NCI-H460 (cell line): ENCODE data around the gene HDGF. TPM values are rescaled to one million over a fixed set of nuclear protein-coding genes. Genes with fewer than 3 reads are reported as not detected.

Source experiments
- DNase-seq: peaks from one replicate; pipeline ENCODE4 v3.0.0-alpha.2; 2016; ENCODE audit warnings: low read depth; ENCODE audit errors: extremely low read depth
- total RNA-seq: library from RNA; depleted of rRNA; stranded (reverse); fragments of >200 nt; shearing (Covaris generic); gene quantifications from 2 replicates; pipeline ENCODE4 v1.2.3, GENCODE V29; 2014

HDGF gene
- total RNA-seq, 1 experiment from 2014 or later: 460 TPM

DNA sequence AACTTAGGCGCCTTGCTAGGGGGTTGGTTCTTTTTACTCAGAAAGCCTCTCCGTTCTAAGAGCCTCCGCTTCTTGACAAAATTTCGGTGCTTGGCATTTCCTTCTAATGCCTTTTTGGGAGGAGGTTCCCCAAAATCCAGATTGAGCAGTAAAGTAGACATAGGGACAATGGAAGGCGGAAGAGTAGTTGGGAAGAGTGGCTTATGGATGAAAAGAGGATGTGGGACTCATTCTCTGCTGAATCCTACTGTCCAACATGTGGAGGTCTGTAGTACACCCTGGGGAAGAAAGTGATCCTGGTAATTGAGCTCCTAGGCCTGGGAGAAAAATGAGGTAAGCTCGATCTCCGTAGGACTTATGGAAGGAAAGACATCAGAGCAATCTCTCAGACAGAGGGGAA, 24.0 kb downstream of the HDGF start:
- no peak for DNase-seq

DNA sequence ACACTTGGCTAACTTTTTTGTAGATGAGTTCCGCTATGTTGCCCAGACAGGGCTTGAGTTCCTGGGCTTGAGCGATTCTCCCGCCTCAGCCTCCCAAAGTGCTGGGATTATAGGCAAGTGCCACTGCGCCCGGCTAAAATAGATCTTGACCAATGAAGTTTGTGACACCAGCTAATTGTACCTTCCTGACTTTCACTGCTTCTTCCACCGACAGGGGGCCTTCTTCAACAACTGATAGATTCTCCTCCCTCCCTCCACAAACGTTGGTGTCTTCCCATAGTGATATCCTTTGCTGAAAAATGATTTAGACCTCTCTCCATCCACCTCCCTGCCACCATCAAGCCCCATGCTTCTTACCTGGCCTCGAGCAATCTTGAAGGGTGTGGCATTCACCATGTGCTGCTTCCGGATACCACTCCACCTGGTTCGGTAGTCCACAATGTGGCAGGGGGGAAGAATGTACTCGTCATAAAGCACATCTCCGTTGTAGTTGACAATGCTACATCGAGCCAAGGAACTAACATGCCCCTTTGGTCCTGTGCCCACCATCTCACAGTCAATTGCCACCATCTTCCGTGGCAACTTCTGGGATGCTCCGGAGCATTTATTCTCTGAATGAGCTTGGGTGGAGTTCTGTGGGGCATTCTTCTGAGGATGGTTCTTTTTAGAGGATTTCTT, 24.8 kb downstream of the HDGF start:
- DNase-seq: peak; percentile 84

DNA sequence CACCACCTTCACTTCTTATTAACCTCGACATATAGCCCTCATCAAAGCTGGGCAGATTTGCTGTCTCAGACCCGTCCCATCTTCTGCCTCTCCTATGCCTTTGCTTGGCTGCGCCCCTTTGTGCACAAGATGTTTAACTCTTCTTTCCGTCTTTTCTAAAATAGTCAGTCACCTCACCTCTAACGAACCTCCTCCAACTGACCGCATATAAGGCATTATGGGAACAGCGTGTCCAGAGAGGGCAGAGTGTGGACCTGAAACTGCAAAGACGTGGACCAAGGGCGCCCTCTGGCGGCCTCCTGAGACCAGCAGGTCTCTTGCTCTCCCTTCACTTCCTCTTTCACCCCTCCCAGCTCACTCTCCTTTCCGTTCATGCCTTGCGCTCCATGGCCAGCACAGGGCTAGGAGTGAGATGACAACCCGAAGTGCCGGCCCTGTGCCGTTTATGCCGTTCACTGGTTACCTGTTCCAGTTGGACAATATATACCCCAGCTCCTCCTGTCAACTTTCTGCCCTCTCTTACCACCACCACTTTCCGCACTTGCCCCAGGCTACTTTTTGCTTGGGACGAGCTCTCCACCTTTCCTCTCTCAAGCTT, 25.7 kb downstream of the HDGF start:
- peak; percentile 93 for DNase-seq

DNA sequence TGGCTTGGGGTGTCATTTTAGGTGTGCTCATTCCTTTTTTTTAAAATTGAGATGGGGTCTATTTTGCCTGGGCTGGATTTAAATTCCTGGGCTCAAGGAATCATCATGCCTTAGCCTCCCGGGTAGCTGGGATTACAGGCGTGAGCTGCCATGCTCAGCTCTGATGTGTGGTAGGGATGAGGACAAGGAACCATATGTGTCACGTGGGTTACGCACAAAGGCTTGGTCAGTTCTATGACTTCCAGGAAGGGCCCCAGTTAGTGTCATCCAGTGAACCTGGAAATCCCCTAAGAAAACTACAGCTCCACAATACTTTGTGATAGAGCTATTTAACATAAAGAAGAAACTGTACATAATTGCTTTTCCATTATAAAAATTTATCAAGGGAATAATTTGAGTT, 29.9 kb downstream of the HDGF start:
- no peak for DNase-seq

DNA sequence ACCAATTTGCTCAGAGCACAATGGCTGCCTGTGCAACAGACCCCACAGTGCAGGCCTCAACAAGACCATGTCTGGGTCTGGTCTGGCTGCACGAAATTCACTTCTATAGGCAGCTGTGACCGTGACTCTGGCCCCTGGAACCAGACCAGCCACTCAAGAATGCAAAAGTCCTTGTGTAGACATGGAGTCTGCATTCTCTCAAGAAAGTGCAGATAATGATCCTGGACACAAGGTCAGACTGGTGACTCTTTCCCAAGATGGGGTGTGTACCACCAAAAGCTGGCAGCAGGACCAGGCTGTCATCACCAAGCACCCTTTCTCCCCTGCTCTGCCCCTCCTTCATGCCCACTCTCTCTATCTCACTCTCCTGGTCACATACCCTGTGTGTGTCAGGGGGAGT, 30.3 kb downstream of the HDGF start:
- no peak for DNase-seq

DNA sequence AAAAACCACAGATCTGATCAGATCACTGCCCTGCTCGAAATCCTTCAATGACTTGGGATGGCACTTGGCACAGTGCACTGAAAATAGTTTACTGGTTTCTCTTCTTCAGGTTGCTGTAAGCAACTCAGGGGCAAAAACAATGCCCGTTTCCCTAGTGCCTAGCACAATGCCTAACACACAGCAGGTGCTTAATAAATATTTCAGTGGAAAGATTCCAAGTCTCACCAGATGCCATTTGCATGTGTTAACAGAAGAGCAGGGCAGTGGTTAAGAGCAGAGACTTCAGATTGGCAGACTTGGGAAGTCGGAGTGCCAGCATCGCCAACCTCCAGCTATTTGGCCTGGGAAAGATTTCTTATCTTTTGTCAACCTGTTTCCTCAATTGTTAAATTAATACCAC, 34.1 kb downstream of the HDGF start:
- DNase-seq: no peak

DNA sequence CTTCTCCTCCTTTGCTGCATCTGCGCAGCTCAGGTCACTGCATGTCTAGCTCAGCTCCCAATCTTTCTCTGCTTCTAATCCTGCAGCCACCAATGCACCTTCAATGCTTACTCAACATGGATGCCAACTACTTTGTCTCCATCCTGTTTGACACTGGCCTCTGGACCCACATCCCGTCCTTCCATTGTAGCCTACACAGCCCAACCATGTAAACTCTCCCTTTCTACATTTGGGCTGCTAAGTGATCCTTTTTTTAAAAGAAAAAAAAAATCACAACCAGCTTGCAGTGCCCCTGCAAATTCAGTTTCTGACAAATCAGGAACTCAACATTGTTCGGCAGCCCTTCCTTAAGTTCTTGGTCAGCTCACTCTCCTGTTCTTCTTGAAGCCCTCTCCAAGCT, 36.6 kb downstream of the HDGF start:
- no peak for DNase-seq

DNA sequence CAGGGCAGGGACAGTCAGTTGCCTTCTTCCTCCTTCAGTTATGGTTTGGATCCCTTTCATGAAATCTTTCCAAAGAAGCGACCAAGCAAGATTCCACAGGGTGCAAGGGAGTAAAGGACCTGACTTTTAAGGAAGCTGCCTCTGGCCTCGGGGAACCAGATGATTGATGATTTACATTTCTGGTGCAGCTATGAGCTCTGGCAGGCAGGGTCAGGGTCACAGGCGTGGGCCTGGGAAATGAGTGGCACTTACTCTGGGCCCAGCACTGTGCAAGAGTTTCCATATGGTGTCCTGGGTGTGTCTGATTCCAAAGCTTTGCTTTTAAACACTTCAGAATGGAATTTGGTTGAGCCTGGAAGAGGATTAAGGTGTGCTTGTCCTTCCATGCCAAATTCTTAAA, 38.8 kb downstream of the HDGF start:
- no peak for DNase-seq

DNA sequence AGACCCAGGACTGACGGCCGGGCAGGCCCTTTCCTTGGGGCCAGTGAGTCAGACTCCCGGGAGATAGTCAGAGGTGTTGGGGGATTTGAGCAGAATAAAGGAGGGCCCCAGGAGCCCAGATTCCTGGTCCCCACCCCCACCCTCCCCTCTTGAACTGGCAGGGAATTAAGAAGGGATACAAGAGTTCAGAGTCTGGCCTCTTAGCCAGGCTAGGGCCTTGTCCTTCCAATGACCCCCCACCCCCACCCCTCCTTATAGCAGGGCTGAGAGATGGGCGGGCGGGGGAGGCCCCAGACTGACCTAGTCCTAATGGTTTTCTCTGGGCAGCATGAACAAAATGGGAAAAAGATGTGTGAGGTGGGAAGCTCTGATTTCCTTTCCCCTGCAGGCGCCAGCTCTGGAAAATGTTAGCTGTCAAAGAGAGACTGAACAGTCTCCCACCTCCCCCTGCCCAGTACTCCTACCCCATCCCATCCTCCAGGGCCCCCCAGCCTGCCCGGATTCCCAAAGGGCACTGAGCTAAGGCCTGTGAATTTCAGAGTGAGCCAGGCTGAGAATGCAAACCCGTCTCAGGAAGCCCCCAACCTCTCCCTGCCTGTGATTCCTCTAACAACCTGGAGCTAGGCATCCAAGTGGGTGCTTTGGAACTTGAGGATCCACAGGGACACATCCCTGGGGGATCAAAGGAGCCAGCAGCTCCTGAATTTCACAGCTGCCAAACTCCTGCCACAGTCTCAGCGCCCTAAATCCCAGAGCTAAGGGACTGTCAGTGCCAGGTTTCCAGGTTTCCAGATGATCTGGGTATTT, 40.3 kb downstream of the HDGF start:
- DNase-seq: no peak

DNA sequence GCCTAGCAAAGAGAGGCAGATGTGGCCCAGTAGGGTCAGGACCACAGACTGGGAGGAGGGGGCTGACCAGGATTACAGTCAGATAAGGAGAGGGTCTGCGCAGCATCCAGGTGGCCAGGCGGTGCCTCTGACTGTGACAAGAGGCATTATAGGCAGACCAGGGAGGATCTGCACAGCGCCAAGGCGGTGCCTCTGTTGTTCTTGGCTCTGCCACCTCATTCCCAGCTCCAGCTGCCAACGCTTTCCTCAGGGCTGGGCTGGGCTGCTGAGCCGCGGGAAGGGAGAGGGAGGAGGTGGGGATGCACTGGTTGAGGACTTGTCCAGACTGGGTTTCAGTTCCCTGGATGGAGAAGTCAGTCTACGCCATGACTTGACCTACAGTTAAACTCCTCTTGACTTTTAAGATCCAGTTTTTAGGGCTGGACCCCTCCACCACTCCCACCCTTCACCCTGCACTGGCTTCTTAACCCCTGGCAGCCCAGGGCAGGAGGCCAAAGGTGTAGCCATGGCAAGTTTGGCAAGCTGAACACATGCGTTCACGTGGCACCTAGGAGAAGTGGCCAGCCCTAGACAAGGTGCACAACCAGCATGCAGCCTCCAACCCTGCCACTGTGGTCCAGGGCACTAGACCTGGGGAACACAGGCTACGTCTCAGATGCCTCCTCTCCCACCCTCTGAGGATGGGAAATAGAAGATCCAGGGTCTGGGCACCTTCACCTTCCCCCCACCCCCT, 41.6 kb downstream of the HDGF start:
- DNase-seq: peak; percentile 76

DNA sequence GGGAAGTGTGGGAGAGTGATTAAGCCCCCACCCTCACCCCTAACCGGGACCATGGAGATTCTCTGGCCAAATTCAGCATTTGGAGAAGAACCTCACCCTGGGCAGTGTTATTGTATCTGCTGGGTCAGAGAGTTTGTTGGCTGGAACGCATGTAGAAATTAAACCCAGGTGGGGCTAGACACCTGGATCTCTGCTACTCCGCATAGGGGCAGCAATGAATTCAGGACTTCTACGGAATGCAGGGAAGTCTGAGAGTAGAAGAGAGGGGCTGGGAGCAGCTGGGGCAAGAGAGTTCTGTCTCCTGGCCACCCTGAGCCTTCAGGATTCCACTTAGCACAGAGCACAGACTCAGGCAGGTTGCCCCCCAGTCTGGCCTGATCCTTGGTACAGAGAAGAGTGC, 42.4 kb downstream of the HDGF start:
- DNase-seq: no peak

DNA sequence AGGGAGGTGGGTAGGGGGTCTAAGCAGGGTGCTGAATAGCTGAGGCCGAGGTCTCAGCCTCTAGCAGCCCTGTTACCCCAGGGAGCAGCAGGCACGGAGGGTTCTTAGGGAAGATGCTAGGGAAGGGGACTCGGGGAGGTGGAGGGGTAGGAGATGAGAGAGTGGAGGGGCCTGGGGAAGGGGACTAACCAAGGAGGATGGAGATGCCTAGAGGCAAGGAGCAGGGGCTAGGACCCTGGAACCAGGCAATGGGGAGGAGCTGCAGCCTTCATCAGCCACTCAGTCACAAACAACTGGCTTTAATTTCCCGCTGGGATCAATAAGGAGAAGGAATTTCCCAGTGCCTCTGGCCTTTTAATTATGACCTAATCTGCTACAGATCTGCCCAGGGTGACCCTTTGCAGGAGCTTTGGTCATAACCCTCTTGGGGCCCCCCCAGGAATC, 43.2 kb downstream of the HDGF start:
- no peak for DNase-seq

DNA sequence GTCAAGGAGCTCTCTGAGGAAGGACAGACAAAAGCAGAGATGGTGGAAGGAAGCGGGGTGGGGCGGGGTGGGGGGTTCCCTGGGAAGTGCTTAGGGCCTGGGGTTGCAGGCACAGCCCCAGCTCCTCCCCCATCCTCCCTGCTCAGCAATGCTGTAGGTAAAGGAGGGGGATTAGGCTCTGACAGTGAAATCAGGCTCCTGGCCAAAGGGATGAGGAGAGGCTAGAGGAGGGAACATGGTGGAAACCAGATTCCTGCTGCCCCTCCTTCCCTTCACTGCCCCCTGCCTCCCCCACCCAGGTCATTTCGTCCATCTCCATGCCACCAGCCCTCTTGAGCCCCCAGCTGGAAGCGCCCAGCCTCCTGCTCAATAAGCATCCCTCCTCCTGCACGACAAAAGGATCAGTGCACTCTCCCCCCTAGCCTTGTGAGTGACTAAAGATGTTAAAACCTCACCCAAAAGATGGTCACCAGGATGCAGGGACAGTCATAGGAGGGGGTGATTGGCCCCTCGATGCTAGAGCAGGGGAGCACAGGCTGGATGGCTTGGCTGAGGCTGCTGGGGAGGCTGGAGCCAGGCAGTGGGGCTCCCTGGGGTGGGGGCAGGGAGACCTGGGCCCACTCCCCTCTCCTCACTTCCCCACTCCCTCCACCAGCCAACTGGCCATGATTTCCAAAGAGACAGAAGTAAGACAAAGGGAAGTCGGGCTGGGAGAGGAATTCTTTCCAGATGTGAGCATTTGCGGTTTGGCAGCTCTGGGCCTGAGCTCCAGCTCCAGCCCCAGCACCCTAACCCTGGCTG, 43.9 kb downstream of the HDGF start:
- DNase-seq: no peak

DNA sequence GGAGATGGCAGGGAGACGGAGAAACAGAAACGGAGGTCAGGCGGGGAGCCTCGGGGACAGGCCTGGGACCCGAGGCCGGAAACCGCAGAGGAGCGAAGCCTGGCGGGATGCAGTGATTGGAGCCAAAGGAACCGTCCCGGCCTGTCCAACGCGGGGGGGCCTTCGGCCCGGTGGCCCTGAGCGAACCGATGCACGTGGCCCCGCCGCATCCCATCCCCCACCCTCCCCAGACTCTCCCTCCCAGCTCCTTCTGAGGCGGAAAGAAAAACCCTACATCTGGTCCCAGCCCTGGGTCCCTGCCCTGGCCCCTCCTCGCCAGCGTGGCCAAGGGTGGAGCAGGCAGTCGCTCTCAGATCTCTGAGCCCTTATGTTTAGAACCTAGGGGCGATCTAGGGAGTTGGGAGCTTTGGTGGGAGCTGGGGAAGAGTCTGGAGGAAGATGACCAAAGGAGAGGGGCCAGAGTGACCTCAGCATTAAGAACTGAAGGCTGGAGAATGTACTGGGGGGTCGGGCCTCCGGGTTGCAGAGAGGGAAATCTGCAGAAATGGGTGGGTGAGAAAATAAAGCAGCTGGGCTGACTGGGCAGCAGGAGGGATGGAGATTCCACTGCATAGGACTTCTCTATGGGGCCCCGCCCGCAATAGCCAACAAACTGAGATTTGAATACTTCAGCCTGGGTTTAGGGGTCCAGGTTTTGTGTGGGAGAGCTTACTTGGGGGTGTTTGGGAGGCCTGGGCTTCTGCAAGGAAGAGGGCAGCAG, 44.6 kb downstream of the HDGF start:
- no peak for DNase-seq

DNA sequence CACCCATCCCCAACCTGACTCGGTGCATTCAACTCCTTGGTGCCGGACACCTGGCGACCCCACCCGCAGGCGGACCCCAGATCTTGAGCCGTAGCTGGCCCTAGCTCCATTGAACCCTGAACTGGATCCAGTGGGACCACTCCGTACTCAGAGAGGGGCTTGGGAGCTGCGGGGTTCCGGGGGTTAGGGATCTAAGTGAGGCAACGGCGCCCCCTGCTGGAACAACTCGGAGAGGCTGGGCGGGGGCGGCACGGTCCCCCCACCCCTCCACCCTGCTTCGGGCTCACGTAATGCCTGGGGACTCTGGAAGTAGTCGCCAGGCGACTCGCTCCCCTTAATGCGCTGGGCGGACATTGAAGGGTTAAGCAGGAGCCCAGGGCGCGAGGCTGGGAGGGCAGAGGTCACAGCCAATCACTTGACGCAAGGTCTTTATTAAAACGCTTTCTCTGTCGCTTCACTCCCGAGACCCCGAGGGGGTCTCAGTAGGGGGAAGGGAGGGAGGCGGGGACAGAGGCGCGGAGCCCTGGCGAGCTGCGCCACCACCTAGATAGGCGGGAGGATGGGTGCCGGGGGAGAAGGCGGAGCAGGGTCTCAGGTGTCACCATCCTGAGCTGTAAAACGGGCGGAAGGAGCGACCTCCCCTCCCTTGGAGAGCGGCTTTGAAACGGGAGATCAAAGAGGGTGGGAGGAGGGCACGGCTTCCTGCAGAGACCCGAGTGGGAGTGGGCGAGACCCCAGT, 45.4 kb downstream of the HDGF start:
- peak; percentile 35 for DNase-seq

DNA sequence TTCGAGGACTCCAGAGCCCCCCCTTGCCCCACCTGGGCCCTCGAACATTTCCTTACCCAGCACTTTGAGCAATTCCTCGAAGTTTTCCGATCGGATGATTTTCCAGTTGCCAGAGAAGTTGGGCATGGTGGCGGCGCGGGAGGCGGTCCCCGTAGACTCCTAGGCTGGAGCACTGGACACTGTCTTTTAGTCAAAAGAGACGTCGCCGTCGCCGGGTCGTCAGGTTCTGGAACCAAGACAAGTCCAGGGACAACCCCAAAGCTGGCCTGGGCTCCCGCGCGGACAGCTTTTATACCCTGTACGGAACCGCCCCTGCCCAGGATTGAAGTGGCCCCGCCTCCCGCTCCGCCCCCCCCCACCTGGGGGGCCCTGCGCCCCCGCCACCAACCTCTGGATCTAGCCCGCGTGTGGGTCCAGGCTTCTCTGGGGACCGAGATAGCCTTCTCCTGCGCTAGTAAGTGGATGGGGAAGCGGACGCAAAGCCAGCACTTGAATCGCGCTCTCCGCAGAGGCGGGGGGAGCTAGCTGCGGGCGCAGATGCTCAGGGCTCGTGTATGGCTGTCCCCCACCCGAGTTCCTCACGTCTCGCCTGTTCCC, 46.1 kb downstream of the HDGF start, which contains the start of gene CRABP2:
CRABP2 (minus strand) TSS at position 263 of the 597 bp plus-strand sequence; CDS start at position 126, 137 bp downstream.
- DNase-seq: no peak

DNA sequence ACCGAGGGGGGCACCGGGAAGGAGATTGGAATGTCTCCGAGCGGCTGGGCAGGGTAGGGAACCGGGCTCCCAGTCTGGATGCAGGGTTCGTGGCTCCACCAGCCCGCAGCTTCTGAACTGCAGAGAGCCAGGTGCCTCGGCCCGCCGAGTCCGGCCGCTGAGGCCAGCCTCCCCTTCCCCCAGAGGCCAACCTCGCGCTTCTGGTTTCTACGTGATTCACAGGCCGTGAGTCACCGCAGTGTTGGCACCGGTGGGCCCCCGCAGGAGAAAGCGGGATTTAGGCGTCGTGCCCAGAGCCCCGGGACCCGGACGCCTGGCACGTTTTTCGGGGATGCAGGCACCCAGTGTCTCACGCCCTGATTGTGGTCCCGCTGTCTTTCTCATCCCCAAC, 46.5 kb downstream of the HDGF start:
- peak; percentile 36 for DNase-seq

DNA sequence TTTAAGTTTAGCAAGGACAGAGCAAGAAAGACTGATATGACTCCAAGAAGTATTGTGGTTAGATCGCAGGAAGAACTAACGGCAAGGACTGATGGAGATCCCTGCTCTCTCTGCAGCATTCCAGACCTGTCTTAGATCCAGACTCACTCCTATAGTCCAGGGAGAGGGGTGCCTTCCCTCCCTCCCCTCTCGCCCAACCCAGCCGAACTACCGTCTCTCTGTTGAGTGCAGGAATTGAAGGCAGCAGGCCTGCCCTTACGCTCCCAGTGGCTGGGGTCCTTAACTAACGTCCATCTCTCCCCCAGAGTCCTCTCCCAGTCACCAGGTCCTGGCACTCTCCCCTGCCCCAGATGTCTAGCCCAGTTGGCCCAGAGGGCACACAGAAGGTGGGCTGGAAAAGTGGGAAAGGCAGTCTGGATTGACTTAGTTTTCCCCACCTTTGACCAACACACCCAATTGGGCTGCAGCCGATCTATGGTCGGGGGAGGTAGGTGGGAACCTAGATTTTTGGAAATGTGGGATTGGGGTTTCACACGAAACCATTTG, 47.2 kb downstream of the HDGF start:
- DNase-seq: no peak
